ENCODE results near the gene TCEAL3. TPM values are rescaled to one million over a fixed set of nuclear protein-coding genes. Genes with fewer than 3 reads are reported as not detected.

TCEAL3 gene
- total RNA-seq, 1 experiment from 2014 or later = 23.8 TPM

GRCh38 chrX:103640401-103641155 is 32.8 kb downstream of the TCEAL3 start:
- POLR2A ChIA-PET = no interaction called here
- TF ChIP-seq REST (IDR thresholded peaks at IDR 0.05; ENCODE audit: insufficient read depth in 1 of 2, low read depth in 2 of 2, low read length in 1 of 2) (no peak), CTCF (IDR thresholded peaks at IDR 0.05) (no peak), SIN3A (IDR thresholded peaks at IDR 0.05; ENCODE audit: borderline replicate concordance, insufficient read depth, low read depth, low read length) (no peak), POLR2AphosphoS5 (IDR thresholded peaks at IDR 0.05; ENCODE audit: low read depth, low read length) (no peak), TCF7L2 (IDR thresholded peaks at IDR 0.05; ENCODE audit: low read depth, low read length) (no peak)
- in situ Hi-C loops (cut with HindIII; ENCODE audit: low pct_unique_long_range_greater_than_20kb, low sequenced_read_pairs) = no loop called here
- ATAC-seq (no peak), DNase-seq (ENCODE audit: low read depth, low spot score) (no peak)
- CTCF ChIA-PET = no interaction called here
- intact Hi-C loops (cut with micrococcal nuclease; ENCODE audit: unreplicated experiment) = no loop called here
- Histone ChIP-seq H3K9me3 (ENCODE audit: control insufficient read depth, insufficient read depth, low read depth, low read length) (no peaks in the 10 kb centered on the region), H3K4me1 (ENCODE audit: control insufficient read depth, insufficient read depth, low read length) (no peaks in the 10 kb centered on the region), H3K36me3 (ENCODE audit: control insufficient read depth, insufficient read depth, low read length) (no peaks in the 10 kb centered on the region), H3K27ac (ENCODE audit: low read length) (no peak overlapping the region), H3K27me3 (ENCODE audit: control insufficient read depth, insufficient read depth, low read length) (no peaks in the 10 kb centered on the region), H3K4me3 (ENCODE audit: low read depth in 2 of 2, low read length in 2 of 2) (no peak overlapping the region)
- no TSS peak for BruUV-seq (replicated peaks)

DNA sequence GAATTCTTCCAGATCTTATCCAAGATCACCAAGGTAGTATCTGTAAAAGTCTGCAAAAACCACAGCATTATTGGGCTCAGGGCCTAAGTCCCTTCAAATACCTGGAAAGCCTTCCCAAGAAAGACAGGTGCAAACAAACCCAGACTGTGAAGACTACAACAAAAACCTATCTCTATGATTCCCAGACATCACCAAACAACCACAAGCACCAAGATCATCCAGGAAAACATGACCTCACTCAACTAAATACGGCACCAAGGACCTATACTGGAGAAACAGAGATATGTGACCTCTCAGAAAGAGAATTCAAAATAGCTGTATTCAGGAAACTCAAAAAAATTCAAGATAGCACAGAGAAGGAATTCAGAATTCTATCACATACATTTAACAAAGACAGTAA is 36.4 kb downstream of the TCEAL3 start:
- no peaks in the 10 kb centered on the region for H3K27me3 ChIP-seq (ENCODE audit: control insufficient read depth, insufficient read depth, low read length)
- no peaks in the 10 kb centered on the region for H3K36me3 ChIP-seq (ENCODE audit: control insufficient read depth, insufficient read depth, low read length)
- H3K9me3 ChIP-seq (ENCODE audit: control insufficient read depth, insufficient read depth, low read depth, low read length) = no peaks in the 10 kb centered on the region
- ATAC-seq (no peak), DNase-seq (ENCODE audit: low read depth, low spot score) (no peak)
- TF ChIP-seq POLR2AphosphoS5 (IDR thresholded peaks at IDR 0.05; ENCODE audit: low read depth, low read length) (no peak), SIN3A (IDR thresholded peaks at IDR 0.05; ENCODE audit: borderline replicate concordance, insufficient read depth, low read depth, low read length) (no peak), CTCF (IDR thresholded peaks at IDR 0.05) (no peak), TCF7L2 (IDR thresholded peaks at IDR 0.05; ENCODE audit: low read depth, low read length) (no peak), REST (IDR thresholded peaks at IDR 0.05; ENCODE audit: insufficient read depth in 1 of 2, low read depth in 2 of 2, low read length in 1 of 2) (no peak)
- no peak overlapping the region for H3K4me3 ChIP-seq (ENCODE audit: low read depth in 2 of 2, low read length in 2 of 2)
- no peaks in the 10 kb centered on the region for H3K4me1 ChIP-seq (ENCODE audit: control insufficient read depth, insufficient read depth, low read length)
- intact Hi-C loops (cut with micrococcal nuclease; ENCODE audit: unreplicated experiment) (no loop called here), in situ Hi-C loops (cut with HindIII; ENCODE audit: low pct_unique_long_range_greater_than_20kb, low sequenced_read_pairs) (no loop called here)
- POLR2A ChIA-PET = no interaction called here
- BruUV-seq (replicated peaks) = no TSS peak
- no peak overlapping the region for H3K27ac ChIP-seq (ENCODE audit: low read length)
- CTCF ChIA-PET = no interaction called here
